PC-9 (cell line): ENCODE data around the gene IL18. TPM values are rescaled to one million over a fixed set of nuclear protein-coding genes. Genes with fewer than 3 reads are reported as not detected.

Source experiments
- total RNA-seq: library from RNA; stranded (reverse); gene quantifications from 2 replicates; pipeline ENCODE4 v1.2.3, GENCODE V29; 2021

Gene IL18
- total RNA-seq, 1 experiment from 2014 or later = 42.8 TPM

Other genes starting within 250 kb of the IL18 start
- 2.9 and 6.4 TPM in 2 replicates for gene C11orf52, start 245.2 kb downstream of the IL18 start, total RNA-seq
- gene DIXDC1, start 226.8 kb downstream of the IL18 start, total RNA-seq = 4.4 and 4.9 TPM in 2 replicates
- gene DLAT, start 138.7 kb downstream of the IL18 start, total RNA-seq = 27.8 and 44.9 TPM in 2 replicates
- 2.0 and 4.8 TPM in 2 replicates for gene PIH1D2, start 90.1 kb downstream of the IL18 start, total RNA-seq
- gene NKAPD1, start 89.8 kb downstream of the IL18 start, total RNA-seq = 16.5 and 17.6 TPM in 2 replicates
- 42.4 and 44.3 TPM in 2 replicates for gene TIMM8B, start 77.3 kb downstream of the IL18 start, total RNA-seq
- gene SDHD, start 77.2 kb downstream of the IL18 start, total RNA-seq = 99.5 and 122 TPM in 2 replicates
- gene TEX12, start 3.3 kb upstream of the IL18 start, total RNA-seq = not detected in 2 replicates
- gene BCO2, start 11.4 kb upstream of the IL18 start, total RNA-seq = 3.0 and 3.3 TPM in 2 replicates
- gene PTS, start 62.3 kb upstream of the IL18 start, total RNA-seq = 37.6 and 43.0 TPM in 2 replicates
- gene PLET1, start 96.8 kb upstream of the IL18 start, total RNA-seq = not detected in 2 replicates